GM18873 (cell line): ENCODE data around the gene ACBD5.
"Not testable (repeated sequence)": the region's sequence is repeated elsewhere in the genome, so short reads cannot be mapped to it uniquely, and the experiment has no call there.

Experiments
- ATAC-seq: cut with Tn5 transposase; IDR thresholded peaks from one replicate; pipeline ENCODE4 v1.9.1; 2021; ENCODE audit warnings: mild to moderate bottlenecking, moderate library complexity, moderate number of reproducible peaks; ENCODE audit not compliant: unreplicated experiment, low FRiP score

Gene ACBD5

GRCh38 chr10:27241652-27242472, 1.3 kb upstream of the ACBD5 start:
- ATAC-seq = peak; percentile 69

DNA sequence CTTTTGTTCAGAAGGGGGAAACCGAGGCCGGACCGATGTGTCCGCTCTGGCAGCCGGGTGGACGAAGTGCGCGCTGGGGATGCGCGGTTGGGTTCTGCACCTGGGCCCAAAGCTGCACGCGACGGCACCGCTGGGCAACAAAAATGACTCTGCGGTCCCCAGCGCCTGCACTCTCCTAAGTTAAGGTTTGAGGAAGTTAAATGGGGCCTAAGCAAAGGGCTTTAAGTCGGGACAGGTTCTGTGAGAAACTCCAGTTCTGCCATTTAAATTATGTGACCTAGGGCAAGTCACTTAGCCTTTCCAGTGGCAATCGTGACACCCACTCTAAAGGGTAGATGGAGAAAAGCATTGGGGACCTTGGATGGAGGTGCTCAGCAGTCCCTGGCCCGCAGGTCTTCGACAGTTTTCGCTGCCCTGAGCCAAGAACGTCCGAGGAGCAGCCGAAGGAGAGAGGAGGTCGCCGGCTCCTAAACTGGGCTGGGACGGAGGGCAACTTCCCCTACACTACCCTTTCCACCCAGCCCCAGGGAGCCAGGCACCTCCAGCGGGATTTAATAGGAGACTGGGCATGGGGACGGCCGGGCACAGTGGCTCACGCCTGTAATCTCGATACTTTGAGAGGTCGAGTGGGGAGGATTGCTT, 534 bp upstream of the ACBD5 start:
- ATAC-seq = peak; percentile 1

- ATAC-seq = not testable (repeated sequence)
Measured at GRCh38 chr10:27237531-27237930, 3.1 kb downstream of the ACBD5 start.

DNA sequence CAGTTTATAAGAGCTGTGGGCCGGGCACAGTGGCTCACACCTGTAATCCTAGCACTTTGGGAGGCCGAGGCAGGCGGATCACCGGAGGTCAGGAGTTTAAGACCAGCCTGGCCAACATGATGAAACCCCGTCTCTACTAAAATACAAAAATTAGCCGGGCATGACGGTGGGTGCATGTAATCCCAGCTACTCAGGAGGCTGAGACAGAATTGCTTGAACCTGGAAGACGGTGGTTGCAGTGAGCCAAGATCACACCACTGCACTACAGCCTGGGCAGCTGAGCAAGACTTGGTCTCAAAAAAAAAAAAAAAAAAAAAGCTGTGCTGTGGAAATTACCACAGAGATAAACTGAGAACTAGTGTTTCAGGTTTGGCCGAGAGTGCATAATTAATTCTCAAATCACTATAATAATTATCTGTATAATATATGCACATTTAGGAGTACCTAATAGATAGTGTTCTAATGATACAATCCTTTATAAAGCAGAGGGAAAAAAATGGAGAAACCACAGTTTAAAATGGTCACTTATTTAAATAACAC, 3.9 kb downstream of the ACBD5 start:
- not testable (repeated sequence) for ATAC-seq

DNA sequence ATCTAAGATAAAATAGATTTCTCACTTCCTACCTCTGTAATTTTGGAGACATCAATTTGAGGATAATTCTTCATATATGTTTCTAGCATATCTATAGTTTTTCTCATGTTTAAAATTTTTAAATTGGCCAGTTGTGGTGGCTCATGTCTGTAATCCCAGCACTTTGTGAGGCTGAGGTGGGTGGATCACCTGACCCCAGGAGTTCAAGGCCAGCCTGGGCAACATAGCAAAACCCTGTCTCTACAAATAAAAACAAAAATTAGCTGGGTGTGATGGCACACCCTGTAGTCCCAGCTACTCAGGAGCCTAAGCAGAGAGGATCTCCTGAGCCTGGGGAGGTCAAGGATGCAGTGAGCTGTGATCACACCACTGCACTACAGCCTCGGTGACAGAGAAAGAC, 4.9 kb downstream of the ACBD5 start:
- no peak for ATAC-seq

DNA sequence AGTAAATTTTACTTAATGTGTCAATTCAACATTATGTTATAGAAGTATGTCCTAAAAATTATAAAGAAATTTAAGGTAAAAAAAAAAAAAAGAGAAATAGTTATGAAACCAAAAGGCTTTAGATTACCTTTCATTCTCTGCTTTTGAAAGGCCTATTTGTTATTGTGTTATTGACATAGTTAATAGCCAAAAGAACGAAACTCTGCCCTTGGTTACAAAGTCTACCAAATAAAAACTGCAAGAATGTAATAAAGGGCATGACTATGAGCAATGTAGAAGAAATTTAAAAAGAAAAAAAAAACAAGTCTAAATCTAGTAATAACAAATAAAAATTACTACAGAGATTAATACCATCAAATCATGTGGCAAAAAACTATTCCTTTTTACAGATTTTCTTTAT, 10.6 kb downstream of the ACBD5 start:
- no peak for ATAC-seq

GRCh38 chr10:27225642-27226257, 14.8 kb downstream of the ACBD5 start:
- ATAC-seq = no peak

DNA sequence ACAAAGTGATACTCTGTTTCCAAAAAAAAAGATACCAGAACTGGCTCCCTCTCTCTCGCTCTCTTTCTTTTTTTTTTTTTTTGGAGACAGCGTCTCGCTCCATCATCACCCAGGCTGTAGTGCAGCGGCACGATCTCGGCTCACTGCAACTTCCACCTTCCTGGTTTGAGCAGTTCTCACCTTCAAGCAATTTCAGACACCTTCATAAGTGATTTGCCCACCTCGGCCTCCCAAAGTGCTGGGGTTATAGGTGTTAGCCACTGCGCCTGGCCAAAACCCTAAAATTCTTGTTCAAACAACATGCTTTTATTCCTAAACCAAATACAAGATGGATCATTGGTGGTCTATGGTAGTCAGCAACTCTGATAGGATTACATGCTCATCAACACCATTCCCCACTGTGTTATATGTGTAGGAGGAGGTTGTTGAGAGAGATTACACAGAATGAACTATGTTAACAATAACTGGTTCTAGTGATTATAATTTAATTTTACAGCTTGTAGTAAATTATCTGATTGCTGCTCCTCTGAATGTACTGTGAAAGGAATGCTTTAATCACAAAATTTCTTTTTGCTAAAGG, 15.5 kb downstream of the ACBD5 start:
- no peak for ATAC-seq

DNA sequence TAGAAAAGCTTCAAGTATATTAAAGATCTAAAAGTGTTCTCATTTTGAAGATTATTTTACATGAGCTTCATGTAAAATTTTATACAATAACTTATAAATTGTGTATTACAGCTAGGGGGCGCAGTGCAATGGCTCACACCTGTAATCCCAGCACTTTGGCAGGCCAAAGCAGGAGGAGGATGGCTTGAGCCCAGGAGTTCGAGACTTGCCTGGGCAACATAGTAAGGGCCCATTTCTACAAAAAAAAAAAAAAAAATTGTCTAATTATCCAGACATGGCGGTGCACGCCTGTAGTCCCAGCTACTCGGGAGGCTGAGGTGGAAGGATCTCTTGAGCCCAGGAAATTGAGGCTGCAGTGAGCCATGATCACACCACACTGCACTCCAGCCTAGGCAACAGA, 16.6 kb downstream of the ACBD5 start:
- no peak for ATAC-seq

GRCh38 chr10:27207350-27207749, 33.2 kb downstream of the ACBD5 start:
- ATAC-seq = no peak

DNA sequence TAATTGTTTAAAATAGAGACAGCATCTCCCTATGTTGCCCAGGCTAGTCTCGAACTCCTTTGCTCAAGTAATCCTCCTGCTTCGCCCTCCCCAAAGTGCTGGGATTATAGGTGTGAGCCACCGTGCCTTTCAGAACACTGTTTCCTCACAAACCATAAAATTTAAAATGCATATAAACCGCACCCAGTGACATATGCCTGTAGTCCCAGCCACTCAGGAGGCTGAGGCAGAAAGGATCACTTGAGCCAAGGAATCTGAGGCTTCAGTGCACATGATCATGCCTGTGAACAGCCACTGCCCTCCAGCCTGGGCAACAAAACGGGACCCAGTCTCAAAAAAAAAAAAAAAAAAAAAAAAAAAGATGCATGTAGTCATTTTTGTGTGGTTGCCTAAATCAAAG, 36.8 kb downstream of the ACBD5 start:
- no peak for ATAC-seq

- ATAC-seq = no peak
Measured at GRCh38 chr10:27197980-27198620, 42.5 kb downstream of the ACBD5 start.

GRCh38 chr10:27192284-27192683, 48.3 kb downstream of the ACBD5 start:
- ATAC-seq = no peak

GRCh38 chr10:27190508-27190907, 50.1 kb downstream of the ACBD5 start:
- no peak for ATAC-seq

DNA sequence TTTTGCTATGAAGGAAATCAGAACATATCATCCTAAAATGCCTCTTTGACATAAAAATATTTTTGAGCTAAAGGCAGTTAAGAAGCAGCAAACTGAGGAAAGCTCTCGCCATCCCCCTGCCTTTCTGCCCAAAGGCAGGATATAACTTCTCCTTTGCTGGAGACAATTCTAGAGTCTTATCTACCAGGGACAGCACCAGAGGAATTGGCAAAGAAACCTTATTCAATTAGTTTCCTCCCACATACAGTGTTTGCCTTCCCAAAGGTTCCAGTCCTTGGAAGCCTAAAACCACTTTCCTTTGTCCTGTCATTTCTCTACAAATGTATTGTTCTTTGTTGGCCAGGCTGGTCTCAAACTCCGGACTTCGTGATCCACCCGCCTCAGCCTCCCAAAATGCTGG, 51.7 kb downstream of the ACBD5 start:
- no peak for ATAC-seq

GRCh38 chr10:27188259-27188658, 52.3 kb downstream of the ACBD5 start:
- no peak for ATAC-seq

GRCh38 chr10:27169849-27170248, 70.7 kb downstream of the ACBD5 start:
- no peak for ATAC-seq

GRCh38 chr10:27158421-27158820, 82.2 kb downstream of the ACBD5 start:
- no peak for ATAC-seq

DNA sequence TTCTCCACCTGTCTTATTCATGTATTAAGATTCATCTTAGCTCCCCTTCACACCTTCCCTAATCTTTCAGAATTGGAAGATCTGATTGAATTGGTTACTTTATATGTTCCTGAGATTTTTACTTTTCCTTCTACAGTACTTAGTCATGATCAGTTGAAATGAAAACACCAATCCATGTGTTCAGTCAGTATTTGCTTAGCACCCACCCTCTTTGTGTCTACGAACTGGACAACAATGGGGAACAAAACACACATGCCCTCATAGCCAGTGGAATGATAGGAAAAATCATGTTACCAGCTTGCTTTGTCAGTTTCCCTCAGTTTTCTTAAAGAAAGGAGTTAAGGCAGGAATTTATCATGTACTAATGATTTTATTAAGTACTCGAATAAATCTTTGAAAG, 83.4 kb downstream of the ACBD5 start:
- ATAC-seq = no peak

DNA sequence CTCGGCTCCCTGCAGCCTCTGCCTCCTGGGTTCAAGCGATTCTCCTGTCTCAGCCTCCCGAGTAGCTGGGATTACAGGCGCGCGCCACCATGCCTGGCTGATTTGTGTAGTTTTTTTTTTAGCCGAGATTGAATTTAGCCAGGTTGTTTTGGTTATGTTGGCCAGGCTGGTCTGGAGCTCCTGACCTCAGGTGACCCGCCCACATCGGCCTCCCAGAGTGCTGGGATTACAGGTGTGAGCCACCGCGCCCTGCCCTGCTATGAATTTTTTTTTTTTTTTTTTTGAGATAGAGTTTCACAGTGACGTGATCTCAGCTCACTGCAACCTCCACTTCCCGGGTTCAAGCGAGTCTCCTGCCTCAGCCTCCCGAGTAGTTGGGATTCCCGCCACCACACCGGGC, 84.0 kb downstream of the ACBD5 start:
- ATAC-seq = not testable (repeated sequence)
